Stimulated activated CD4-positive, alpha-beta T cell treated with anti-CD3 and anti-CD28 coated beads, Interleukin-1b, Interleukin-23, amount 100 ng/mL, for 48 hours (primary cell): ENCODE results near the gene UPK2.

Experiments
- DNase-seq: peaks from one replicate; pipeline ENCODE4 v3.0.0-alpha.2; 2020

The UPK2 gene

DNA sequence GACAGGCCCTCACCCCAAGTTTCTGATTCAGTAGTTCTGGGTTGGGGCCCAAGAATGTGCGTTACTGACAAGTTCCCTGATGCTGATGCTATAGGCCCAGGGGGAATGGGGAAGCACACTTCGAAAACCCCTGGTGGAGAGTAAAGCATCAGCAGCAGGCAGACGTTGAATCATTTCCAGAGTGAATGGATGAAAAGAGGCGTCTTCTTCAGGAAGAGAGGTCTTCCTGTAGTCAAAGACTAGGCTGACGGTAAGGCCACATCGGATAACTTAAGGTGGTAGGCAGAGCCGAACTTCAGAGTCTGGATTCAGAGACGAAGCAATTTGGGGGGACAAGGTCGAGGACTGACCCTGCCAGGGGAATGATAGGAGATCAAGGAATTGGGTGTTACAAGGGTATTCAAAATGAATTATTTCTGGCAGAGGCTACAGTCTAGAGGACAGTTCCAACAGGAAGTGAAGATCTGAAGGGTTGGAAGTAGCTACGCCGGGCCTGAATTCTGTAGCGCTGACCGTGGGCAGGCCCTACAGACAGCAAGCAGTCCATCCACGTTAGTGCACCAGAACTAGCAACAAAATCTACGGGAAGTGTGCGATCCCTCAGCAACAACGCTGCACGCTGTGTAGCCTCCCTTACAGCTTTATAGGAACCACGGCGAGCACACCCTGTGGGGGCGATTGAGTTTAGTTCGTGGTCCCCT lies 41.0 kb downstream of the UPK2 start:
- DNase-seq, result peak; percentile 67

DNA sequence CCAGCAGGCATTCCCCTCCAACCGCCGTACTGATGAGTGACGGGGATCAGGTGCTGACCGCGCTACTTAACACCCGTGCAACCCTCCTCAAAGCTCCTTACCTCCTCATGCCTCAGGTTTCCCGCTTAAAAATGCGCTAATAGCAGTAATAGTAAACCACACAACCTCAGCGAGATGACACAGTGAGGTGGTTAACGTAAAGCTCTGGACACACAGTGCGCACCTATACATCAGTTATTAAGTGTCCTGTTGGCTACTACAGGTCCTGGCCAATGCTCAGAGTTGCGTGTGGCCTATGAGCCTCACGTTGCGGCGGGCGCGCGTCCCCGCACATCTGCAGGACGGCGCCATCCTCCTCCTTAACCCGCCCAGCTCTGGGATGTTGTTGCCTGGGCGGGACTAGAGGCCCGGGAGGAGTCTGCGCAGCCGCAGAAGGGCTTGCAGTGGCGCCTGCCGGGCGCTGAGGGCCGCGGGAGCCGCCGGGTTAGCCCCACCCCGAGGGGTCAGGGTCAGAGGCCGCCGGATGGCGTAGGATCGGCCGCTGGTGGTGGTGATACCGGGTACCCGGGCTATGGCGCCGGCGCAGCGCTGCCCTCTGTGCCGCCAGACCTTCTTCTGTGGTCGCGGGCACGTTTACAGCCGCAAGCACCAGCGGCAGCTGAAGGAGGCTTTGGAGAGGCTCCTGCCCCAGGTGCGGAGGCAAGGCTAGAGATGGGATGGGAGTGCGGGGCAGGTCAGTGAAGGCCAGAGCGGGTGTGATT lies 41.7 kb downstream of the UPK2 start, which contains the start of gene CENATAC:
TSS of gene CENATAC (plus strand) at position 512 of the 761 bp plus-strand sequence. CDS start at position 572, 60 bp downstream.
- peak; percentile 95 for DNase-seq

DNA sequence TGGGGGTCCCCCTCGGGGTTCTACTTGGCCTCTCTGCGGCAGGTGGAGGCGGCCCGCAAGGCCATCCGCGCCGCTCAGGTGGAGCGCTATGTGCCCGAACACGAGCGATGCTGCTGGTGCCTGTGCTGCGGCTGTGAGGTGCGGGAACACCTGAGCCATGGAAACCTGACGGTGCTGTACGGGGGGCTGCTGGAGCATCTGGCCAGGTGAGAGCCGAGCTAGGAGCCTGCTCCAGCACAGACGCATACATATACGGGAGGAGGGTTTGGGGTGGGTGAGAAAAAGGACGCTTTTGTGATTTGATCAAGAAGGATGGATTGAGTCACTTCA lies 42.3 kb downstream of the UPK2 start:
- DNase-seq, result no peak

DNA sequence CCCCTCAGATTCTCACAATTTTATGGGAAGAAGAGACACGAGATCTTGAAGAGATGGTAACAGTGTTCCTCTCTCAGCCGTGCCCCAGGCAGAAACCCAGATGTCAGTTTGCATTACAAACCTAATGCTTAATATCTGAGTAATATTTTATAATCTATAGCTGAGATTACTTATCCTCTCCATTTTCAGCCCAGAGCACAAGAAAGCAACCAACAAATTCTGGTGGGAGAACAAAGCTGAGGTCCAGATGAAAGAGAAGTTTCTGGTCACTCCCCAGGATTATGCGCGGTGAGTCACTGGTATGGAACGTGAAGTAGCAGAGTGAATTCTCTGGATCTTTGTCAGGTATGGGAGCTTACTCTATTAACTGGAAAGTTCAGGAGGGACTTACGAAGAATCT lies 42.7 kb downstream of the UPK2 start:
- no peak for DNase-seq

DNA sequence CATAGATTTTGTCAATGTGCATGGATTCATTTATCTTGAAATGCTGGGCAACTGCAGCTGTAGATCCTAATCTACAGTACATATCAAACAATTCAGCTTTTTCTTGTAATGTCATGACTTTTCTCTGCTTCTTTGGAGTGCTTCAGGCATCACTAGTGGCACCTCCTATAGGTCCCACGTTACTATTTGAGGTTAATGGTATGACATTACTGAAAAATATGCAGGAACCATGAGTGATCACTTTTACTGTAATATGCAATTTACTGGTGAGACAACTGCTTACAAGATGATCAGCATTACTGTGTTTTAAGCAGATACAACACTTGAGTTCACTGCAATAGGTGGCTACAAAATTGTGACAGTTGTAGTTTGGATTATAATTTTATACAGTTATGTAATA lies 44.8 kb downstream of the UPK2 start:
- no peak for DNase-seq

DNA sequence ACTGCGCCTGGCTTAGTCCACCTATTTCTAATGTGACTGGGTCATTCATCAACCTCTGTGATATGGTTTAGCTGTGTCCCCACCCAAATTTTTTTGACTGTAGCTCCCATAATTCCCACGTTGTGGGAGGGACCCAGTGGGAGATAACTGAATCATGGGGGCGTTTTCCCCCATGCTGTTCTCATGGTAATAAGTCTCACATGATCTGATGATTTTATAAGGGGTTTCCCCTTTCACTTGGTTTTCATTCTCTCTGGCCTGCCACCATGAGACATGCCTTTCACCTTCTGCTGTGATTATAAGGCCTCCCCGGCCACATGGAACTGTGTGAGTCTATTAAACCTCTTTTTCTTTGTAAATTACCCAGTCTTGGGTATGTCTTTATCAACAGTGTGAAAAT lies 50.6 kb downstream of the UPK2 start:
- no peak for DNase-seq
